Calu3 (cell line): ENCODE measurements around the gene CHRNA4. TPM values are rescaled to one million over a fixed set of nuclear protein-coding genes. Genes with fewer than 3 reads are reported as not detected.

Source experiments
- BruUV-seq: library from RNA; stranded (reverse); fragments of 400-500 nt; replicated peaks from 2 replicates; lab custom pipeline; 2021; lab: Mats Ljungman, UMichigan
- CTCF ChIA-PET: fragments of 300-600 bp; sonication (Branson Sonifier 250); formaldehyde crosslinking; loops from one replicate; lab custom pipeline; 2022; ENCODE audit warnings: antibody characterized with exemption; lab: Charles Lee
- DNase-seq: peaks from one replicate; pipeline ENCODE4 v3.0.0; 2022
- H3K27ac Mint-ChIP-seq: one replicate; pipeline ENCODE4 v1.8.0; 2022; ENCODE audit warnings: mixed read lengths; ENCODE audit not compliant: unreplicated experiment
- H3K27me3 Mint-ChIP-seq: one replicate; pipeline ENCODE4 v1.8.0; 2022; ENCODE audit warnings: mixed read lengths; ENCODE audit not compliant: unreplicated experiment
- H3K36me3 Mint-ChIP-seq: one replicate; pipeline ENCODE4 v1.8.0; 2022; ENCODE audit warnings: mild to moderate bottlenecking, moderate library complexity, mixed read lengths; ENCODE audit not compliant: insufficient read depth, unreplicated experiment
- H3K4me1 Mint-ChIP-seq: one replicate; pipeline ENCODE4 v1.8.0; 2022; ENCODE audit warnings: mild to moderate bottlenecking, low read depth, mixed read lengths; ENCODE audit not compliant: unreplicated experiment
- H3K4me3 Mint-ChIP-seq: one replicate; pipeline ENCODE4 v1.8.0; 2022; ENCODE audit warnings: mild to moderate bottlenecking, low read depth, moderate library complexity, mixed read lengths; ENCODE audit not compliant: unreplicated experiment
- H3K9me3 Mint-ChIP-seq: one replicate; pipeline ENCODE4 v1.8.0; 2022; ENCODE audit warnings: low read depth, mixed read lengths; ENCODE audit not compliant: unreplicated experiment
- CTCF ChIP-seq: fragments of 200-600 bp; IDR thresholded peaks from one replicate; pipeline ENCODE4 v1.8.0; 2022; ENCODE audit warnings: antibody characterized with exemption; ENCODE audit not compliant: unreplicated experiment
- intact Hi-C: fragments of 100-400 bp; cut with micrococcal nuclease; formaldehyde crosslinking; loops from one replicate; pipeline ENCODE4 v1.10.0; 2022; ENCODE audit not compliant: unreplicated experiment
- total RNA-seq: library from RNA; stranded (reverse); gene quantifications from 2 replicates; pipeline ENCODE4 v1.2.3, GENCODE V29; 2022

The CHRNA4 gene
- total RNA-seq, 1 experiment from 2014 or later, result not detected

- DNase-seq, result no peak
- BruUV-seq, result no TSS peak
Measured at GRCh38 chr20:63397946-63398450, 36.8 kb upstream of the CHRNA4 start.

GRCh38 chr20:63397155-63397843, 36.1 kb upstream of the CHRNA4 start:
- Mint-ChIP-seq H3K4me1 (no peaks in the 10 kb centered on the region), H3K4me3 (no peak overlapping the region), H3K27ac (no peak overlapping the region), H3K9me3 (peaks cover 2% of the 10 kb centered on the region), H3K27me3 (peaks cover 100% of the 10 kb centered on the region), H3K36me3 (no peaks in the 10 kb centered on the region)
- TF ChIP-seq CTCF, result no peak
- DNase-seq, result no peak
- no TSS peak for BruUV-seq
- CTCF ChIA-PET, result no interaction called here
- intact Hi-C loops, result no loop called here

More at GRCh38 chr20:63397946-63398450, 36.8 kb upstream of the CHRNA4 start:
- CTCF ChIA-PET, result no interaction called here
- H3K27me3 Mint-ChIP-seq, result peaks cover 100% of the 10 kb centered on the region
- intact Hi-C loops, result no loop called here
- TF ChIP-seq CTCF, result no peak
- no peaks in the 10 kb centered on the region for H3K9me3 Mint-ChIP-seq
- no peaks in the 10 kb centered on the region for H3K4me1 Mint-ChIP-seq
- no peak overlapping the region for H3K4me3 Mint-ChIP-seq
- H3K27ac Mint-ChIP-seq, result no peak overlapping the region
- H3K36me3 Mint-ChIP-seq, result no peaks in the 10 kb centered on the region

- DNase-seq, result no peak
- CTCF ChIA-PET, result no interaction called here
- no peaks in the 10 kb centered on the region for H3K36me3 Mint-ChIP-seq
- intact Hi-C loops, result no loop called here
- BruUV-seq, result no TSS peak
- peaks cover 100% of the 10 kb centered on the region for H3K27me3 Mint-ChIP-seq
- no peaks in the 10 kb centered on the region for H3K4me1 Mint-ChIP-seq
- H3K4me3 Mint-ChIP-seq, result no peak overlapping the region
- H3K9me3 Mint-ChIP-seq, result peaks cover 3% of the 10 kb centered on the region
- TF ChIP-seq CTCF, result no peak
- H3K27ac Mint-ChIP-seq, result no peak overlapping the region
Measured at GRCh38 chr20:63396300-63396699, 35.2 kb upstream of the CHRNA4 start.

GRCh38 chr20:63395723-63396122, 34.6 kb upstream of the CHRNA4 start:
- Mint-ChIP-seq H3K36me3 (no peaks in the 10 kb centered on the region), H3K27me3 (peaks cover 100% of the 10 kb centered on the region), H3K4me1 (no peaks in the 10 kb centered on the region), H3K4me3 (no peak overlapping the region), H3K9me3 (peaks cover 5% of the 10 kb centered on the region), H3K27ac (no peak overlapping the region)
- BruUV-seq, result no TSS peak
- intact Hi-C loops, result no loop called here
- no peak for DNase-seq
- CTCF ChIA-PET, result interaction anchor here (0.6 kb wide), 1 partner anchor 13 kb away, joined by 4 read pairs; no protein-coding TSS in a partner anchor
- TF ChIP-seq CTCF, result no peak
